Retinal pigment epithelial cell (primary cell): ENCODE measurements around the gene TOMM20.
"Not testable (repeated sequence)": the region's sequence is repeated elsewhere in the genome, so short reads cannot be mapped to it uniquely, and the experiment has no call there.

Experiments used
- DNase-seq: peaks from one replicate; pipeline ENCODE4 v3.0.0-alpha.2; 2010; ENCODE audit warnings: low read depth
- H3K4me3 ChIP-seq: 2 replicates; pipeline ENCODE4 v1.5.1; 2011; ENCODE audit warnings: mild to moderate bottlenecking, low read length, control low read depth, moderate library complexity
- TF ChIP-seq, protein P1 (sequence below): conservative IDR thresholded peaks from 2 replicates; pipeline ENCODE4 v1.5.1; 2011; ENCODE audit warnings: low read depth, low read length, control low read depth, inconsistent platforms

Gene TOMM20

GRCh38 chr1:235098547-235098946 lies 30.1 kb downstream of the TOMM20 start:
- H3K4me3 ChIP-seq: no peak overlapping the region
- TF ChIP-seq, protein P1, sequence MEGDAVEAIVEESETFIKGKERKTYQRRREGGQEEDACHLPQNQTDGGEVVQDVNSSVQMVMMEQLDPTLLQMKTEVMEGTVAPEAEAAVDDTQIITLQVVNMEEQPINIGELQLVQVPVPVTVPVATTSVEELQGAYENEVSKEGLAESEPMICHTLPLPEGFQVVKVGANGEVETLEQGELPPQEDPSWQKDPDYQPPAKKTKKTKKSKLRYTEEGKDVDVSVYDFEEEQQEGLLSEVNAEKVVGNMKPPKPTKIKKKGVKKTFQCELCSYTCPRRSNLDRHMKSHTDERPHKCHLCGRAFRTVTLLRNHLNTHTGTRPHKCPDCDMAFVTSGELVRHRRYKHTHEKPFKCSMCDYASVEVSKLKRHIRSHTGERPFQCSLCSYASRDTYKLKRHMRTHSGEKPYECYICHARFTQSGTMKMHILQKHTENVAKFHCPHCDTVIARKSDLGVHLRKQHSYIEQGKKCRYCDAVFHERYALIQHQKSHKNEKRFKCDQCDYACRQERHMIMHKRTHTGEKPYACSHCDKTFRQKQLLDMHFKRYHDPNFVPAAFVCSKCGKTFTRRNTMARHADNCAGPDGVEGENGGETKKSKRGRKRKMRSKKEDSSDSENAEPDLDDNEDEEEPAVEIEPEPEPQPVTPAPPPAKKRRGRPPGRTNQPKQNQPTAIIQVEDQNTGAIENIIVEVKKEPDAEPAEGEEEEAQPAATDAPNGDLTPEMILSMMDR: no peak
- DNase-seq: no peak

- DNase-seq, H3K4me3 ChIP-seq: not testable (repeated sequence)
Observed at GRCh38 chr1:235097501-235097900, 31.1 kb downstream of the TOMM20 start.

- no peak for DNase-seq
- no peak overlapping the region for H3K4me3 ChIP-seq
- TF ChIP-seq, protein P1: no peak
Observed at GRCh38 chr1:235095938-235096562, 32.6 kb downstream of the TOMM20 start.

DNA sequence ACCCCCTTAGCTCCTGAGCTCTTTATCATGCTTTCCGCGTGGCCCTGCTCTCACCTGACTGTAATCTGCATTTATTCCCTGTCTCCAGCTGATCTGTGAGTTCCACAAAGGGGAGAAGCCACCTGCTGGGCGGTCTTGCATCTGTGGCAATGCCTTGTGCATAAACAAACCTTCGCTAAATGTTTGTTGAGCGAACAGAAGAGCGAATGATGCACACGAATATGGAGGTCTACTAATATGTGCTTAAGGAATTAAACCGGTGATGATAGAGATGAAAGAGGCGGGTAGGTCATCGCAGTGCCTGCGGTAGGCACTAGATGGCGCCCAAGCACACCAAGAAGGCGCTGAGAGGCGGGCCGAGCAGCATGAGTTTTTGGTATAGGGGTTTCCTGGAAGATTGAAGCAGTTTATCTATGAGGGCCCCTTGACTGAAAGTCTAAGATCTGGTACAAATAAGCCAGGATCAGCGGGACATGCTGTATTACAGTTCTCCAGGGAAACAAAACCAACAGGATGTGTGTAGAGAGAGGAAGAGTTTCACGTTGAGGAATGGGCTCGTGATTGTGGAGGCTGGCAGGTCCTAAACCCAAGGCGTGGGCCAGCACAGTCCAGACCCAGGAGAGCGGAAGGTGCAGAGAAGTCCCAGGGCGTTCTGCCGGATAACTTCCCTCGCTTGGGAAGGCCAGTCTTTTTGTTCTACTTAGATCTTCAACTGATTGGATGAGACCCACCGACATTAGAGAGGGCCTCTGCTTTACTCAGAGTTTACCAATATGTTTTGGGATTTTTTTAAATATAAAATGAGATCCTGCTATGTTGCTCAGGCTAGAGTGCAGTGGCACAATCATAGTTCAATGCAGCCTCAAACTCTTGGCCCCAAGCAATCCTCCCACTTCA lies 34.7 kb downstream of the TOMM20 start:
- no peak for DNase-seq
- peak overlapping the region; percentile 28 for H3K4me3 ChIP-seq
- TF ChIP-seq, protein P1: peak; percentile 94

- no peak for DNase-seq
- H3K4me3 ChIP-seq: peak overlapping the region; percentile 28
- TF ChIP-seq, protein P1: peak; percentile 49
Observed at GRCh38 chr1:235093013-235093695, 35.5 kb downstream of the TOMM20 start.

DNA sequence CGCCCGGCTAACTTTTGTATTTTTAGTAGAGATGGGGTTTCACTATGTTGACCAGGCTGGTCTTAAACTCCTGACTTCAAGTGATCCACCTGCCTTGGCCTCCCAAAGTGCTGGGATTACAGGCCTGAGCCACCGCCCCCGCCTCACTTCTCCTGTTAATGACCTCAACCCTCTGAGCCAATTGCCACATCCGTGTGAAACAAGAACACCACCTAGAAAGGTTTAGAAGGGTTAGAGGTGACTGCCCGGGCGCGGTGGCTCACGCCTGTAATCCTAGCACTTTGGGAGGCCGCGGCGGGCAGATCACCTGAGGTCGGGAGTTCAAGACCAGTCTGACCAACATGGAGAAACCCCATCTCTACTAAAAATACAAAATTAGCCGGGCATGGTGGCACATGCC lies 36.2 kb downstream of the TOMM20 start:
- not testable (repeated sequence) for DNase-seq, H3K4me3 ChIP-seq

- H3K4me3 ChIP-seq, DNase-seq: not testable (repeated sequence)
Observed at GRCh38 chr1:235092045-235092406, 36.6 kb downstream of the TOMM20 start.

- DNase-seq, H3K4me3 ChIP-seq: not testable (repeated sequence)
Observed at GRCh38 chr1:235091319-235092044, 37.2 kb downstream of the TOMM20 start.
